ENCODE data around the gene SLC16A10. TPM values are rescaled to one million over a fixed set of nuclear protein-coding genes. Genes with fewer than 3 reads are reported as not detected.
A peak's percentile ranks its signal among the peaks of the same experiment; 100 is the strongest.

Gene SLC16A10
- total and polyA plus RNA-seq, 2 of the 13 experiments (the other 11 are each of a cell fraction or from before 2014, with no cell fraction given) = 8.2 to 20.1 TPM

GRCh38 chr6:111105578-111105977, 18.3 kb downstream of the SLC16A10 start (continued):
- TF ChIP-seq ZFP36L1 (CRISPR knock-in tag; IDR thresholded peaks at IDR 0.05) (no peak; the same call in 1 of the 2 replicates), ZNF34 (CRISPR knock-in tag; IDR thresholded peaks at IDR 0.05; ENCODE audit: borderline replicate concordance) (no peak), KDM5A (IDR thresholded peaks at IDR 0.05; ENCODE audit: borderline replicate concordance, low read length) (no peak), ZSCAN31 (CRISPR knock-in tag; IDR thresholded peaks at IDR 0.05; ENCODE audit: low read depth) (peak; percentile 48; the same call in 1 of the 2 replicates), HINFP (CRISPR knock-in tag; IDR thresholded peaks at IDR 0.05; ENCODE audit: low read depth) (no peak), NCOA5 (CRISPR knock-in tag; IDR thresholded peaks at IDR 0.05) (no peak), MED1 (CRISPR knock-in tag; IDR thresholded peaks at IDR 0.05) (peak; percentile 77), TBP (CRISPR knock-in tag; IDR thresholded peaks at IDR 0.05) (no peak), ZNF432 (CRISPR knock-in tag; IDR thresholded peaks at IDR 0.05; ENCODE audit: borderline replicate concordance) (no peak), MIER2 (CRISPR knock-in tag; IDR thresholded peaks at IDR 0.05) (peak; percentile 86), PHB2 (IDR thresholded peaks at IDR 0.05; ENCODE audit: partially characterized antibody) (no peak), NR0B2 (CRISPR knock-in tag; IDR thresholded peaks at IDR 0.05) (peak; percentile 49; the same call in 1 of the 2 replicates), ZNF251 (CRISPR knock-in tag; IDR thresholded peaks at IDR 0.05) (no peak), TOPORS (CRISPR knock-in tag; IDR thresholded peaks at IDR 0.05) (no peak), HNF4G (IDR thresholded peaks at IDR 0.05; ENCODE audit: borderline replicate concordance, low read depth, low read length) (peak; percentile 56; the same call in 1 of the 2 replicates), HNF4G (CRISPR knock-in tag; IDR thresholded peaks at IDR 0.05; ENCODE audit: borderline replicate concordance, low read depth) (peak; percentile 51; the same call in 1 of the 2 replicates), THRA (CRISPR knock-in tag; IDR thresholded peaks at IDR 0.05; ENCODE audit: borderline replicate concordance) (peak; percentile 90), MYC (CRISPR knock-in tag; IDR thresholded peaks at IDR 0.05; ENCODE audit: borderline replicate concordance) (peak; percentile 65; the same call in 1 of the 2 replicates), ZNF260 (CRISPR knock-in tag; IDR thresholded peaks at IDR 0.05; ENCODE audit: borderline replicate concordance, low read depth) (no peak), ZFP90 (CRISPR knock-in tag; IDR thresholded peaks at IDR 0.05; ENCODE audit: borderline replicate concordance) (no peak), REXO4 (CRISPR knock-in tag; IDR thresholded peaks at IDR 0.05; ENCODE audit: borderline replicate concordance) (no peak), ZNF547 (CRISPR knock-in tag; IDR thresholded peaks at IDR 0.05) (no peak), NRL (CRISPR knock-in tag; IDR thresholded peaks at IDR 0.05; ENCODE audit: borderline replicate concordance) (no peak), HOXA7 (CRISPR knock-in tag; IDR thresholded peaks at IDR 0.05) (no peak), SKIL (CRISPR knock-in tag; IDR thresholded peaks at IDR 0.05; ENCODE audit: borderline replicate concordance) (peak; percentile 89)
